Endothelial cell of umbilical vein (primary cell): ENCODE measurements around the gene MCOLN3. TPM values are rescaled to one million over a fixed set of nuclear protein-coding genes. Genes with fewer than 3 reads are reported as not detected.

Experiments
- BruUV-seq: library from RNA; stranded (reverse); fragments of 400-500 nt; replicated peaks from 2 replicates; lab custom pipeline; 2021; lab: Mats Ljungman, UMichigan
- CTCF ChIA-PET: fragments of 300-600, 350-600 bp; sonication (Branson Sonifier 250); formaldehyde crosslinking; loops from one replicate; lab custom pipeline; 2021; ENCODE audit warnings: antibody characterized with exemption, inconsistent platforms; lab: Charles Lee
- POLR2A ChIA-PET: fragments of 300-600, 350-600 bp; sonication (Branson Sonifier 250); formaldehyde crosslinking; loops from one replicate; lab custom pipeline; 2021; ENCODE audit warnings: antibody characterized with exemption, inconsistent platforms; lab: Charles Lee
- DNase-seq: peaks from one replicate; pipeline ENCODE4 v3.0.0-alpha.2; 2011; ENCODE audit warnings: low read depth, low spot score
- FAIRE-seq: peaks from 2 replicates; lab custom pipeline; 2011; peaks lifted over from hg19 to GRCh38; lab: Jason Lieb, UNC
- H2AFZ ChIP-seq: 2 replicates; pipeline ENCODE4 v1.6.0; 2012; ENCODE audit warnings: low read depth, low read length, control low read depth, inconsistent platforms
- H3K27ac ChIP-seq: 2 replicates; pipeline ENCODE4 v1.5.1; 2011; ENCODE audit warnings: low read depth, mild to moderate bottlenecking, control low read depth, low read length, moderate library complexity; ENCODE audit not compliant: insufficient read depth
- H3K27me3 ChIP-seq, 2 experiments: 2 replicates each; pipeline versions ENCODE4 v1.6.0 to v1.6.1; 2011; ENCODE audit warnings: low read length in 2 of 2, mixed read lengths in 1 of 2; ENCODE audit not compliant: control insufficient read depth in 2 of 2, insufficient read depth in 2 of 2
- H3K36me3 ChIP-seq, 2 experiments: 2 replicates in 1 of 2; 3 replicates in 1 of 2; pipeline ENCODE4 v1.5.1; 2011; ENCODE audit warnings: low read length in 2 of 2, mild to moderate bottlenecking in 1 of 2, moderate library complexity in 1 of 2; ENCODE audit not compliant: control insufficient read depth in 2 of 2, insufficient read depth in 2 of 2; ENCODE audit errors: extremely low read depth in 1 of 2
- H3K4me1 ChIP-seq: 3 replicates; pipeline ENCODE4 v1.5.1; 2011; ENCODE audit warnings: mild to moderate bottlenecking, low read length; ENCODE audit not compliant: control insufficient read depth, insufficient read depth; ENCODE audit errors: extremely low read depth
- H3K4me2 ChIP-seq: 2 replicates; pipeline ENCODE4 v1.6.1; 2011; ENCODE audit warnings: low read length, control low read depth, mixed read lengths; ENCODE audit not compliant: insufficient read depth
- H3K4me3 ChIP-seq, 3 experiments: fragments of 200-600 bp in 1 of 3; sonication (generic), shearing (Covaris generic) in 1 of 3; replicated peaks in 1 of 3; 2 replicates each; pipeline ENCODE4 v1.5.1; 2011 to 2016; ENCODE audit warnings: control low read depth in 3 of 3, low read length in 3 of 3, mild to moderate bottlenecking in 2 of 3, inconsistent platforms in 1 of 3, low read depth in 1 of 3, moderate library complexity in 1 of 3; ENCODE audit not compliant: insufficient read depth in 1 of 3
- H3K79me2 ChIP-seq: 2 replicates; pipeline ENCODE4 v1.6.0; 2012; ENCODE audit warnings: low read length, inconsistent platforms; ENCODE audit not compliant: control insufficient read depth, insufficient read depth
- H3K9ac ChIP-seq: replicated peaks from 2 replicates; pipeline ENCODE3; 2011; ENCODE audit warnings: low read length, control low read depth; ENCODE audit not compliant: insufficient read depth; ENCODE audit errors: extremely low read depth
- H3K9me1 ChIP-seq: replicated peaks from 3 replicates; pipeline ENCODE4 v1.6.0; 2011; ENCODE audit warnings: mild to moderate bottlenecking, low read length; ENCODE audit not compliant: control insufficient read depth, insufficient read depth; ENCODE audit errors: extremely low read depth
- H3K9me3 ChIP-seq: replicated peaks from 2 replicates; pipeline ENCODE4 v1.5.1; 2012; ENCODE audit warnings: low read length, inconsistent platforms; ENCODE audit not compliant: control insufficient read depth, insufficient read depth
- H4K20me1 ChIP-seq: replicated peaks from 2 replicates; pipeline ENCODE3; 2011; ENCODE audit warnings: mild to moderate bottlenecking, low read length; ENCODE audit not compliant: control insufficient read depth, insufficient read depth; ENCODE audit errors: extremely low read depth
- EZH2 ChIP-seq: IDR thresholded peaks from 2 replicates; pipeline ENCODE4 v1.6.1; 2012; ENCODE audit warnings: borderline replicate concordance, low read depth, mild to moderate bottlenecking, moderate library complexity, low read length, inconsistent platforms; ENCODE audit not compliant: severe bottlenecking
- FOS ChIP-seq: IDR thresholded peaks from 2 replicates; pipeline ENCODE4 v1.6.1; 2011; ENCODE audit warnings: mild to moderate bottlenecking, low read length, moderate library complexity, borderline replicate concordance; ENCODE audit not compliant: insufficient read depth
- dilution Hi-C: fragments of 300-500 bp; cut with MboI; formaldehyde crosslinking; loops from one replicate; pipeline ENCODE4 v1.15.0; 2019; ENCODE audit warnings: low sequenced_read_pairs; ENCODE audit not compliant: extremely low pct_ligation_motif_present
- intact Hi-C: fragments of 100-400 bp; cut with micrococcal nuclease; formaldehyde crosslinking; loops from one replicate; pipeline ENCODE4 v1.10.0; 2022
- polyA plus RNA-seq, 4 experiments: library from polyadenylated mRNA; depleted of rRNA in 3 of 4; stranded (reverse) in 3 of 4; unstranded in 1 of 4; fragments of >200 nt; gene quantifications; 2 replicates each; pipeline versions ENCODE4 v1.2.1 to v1.2.3, GENCODE V29; 2011 to 2012; ENCODE audit warnings: missing spikeins in 1 of 4
- total RNA-seq: library from RNA; stranded (reverse); gene quantifications from 2 replicates; pipeline ENCODE4 v1.2.3, GENCODE V29; 2021
- TF ChIP-seq, protein P1 (sequence below), 2 donors: IDR thresholded peaks; 1 replicate in 1 of 2; 2 replicates in 1 of 2; pipeline ENCODE4 v1.5.1; 2011; ENCODE audit warnings: low read length in 2 of 2, mild to moderate bottlenecking in 2 of 2, moderate library complexity in 2 of 2, control low read depth in 1 of 2, inconsistent platforms in 1 of 2, low read depth in 1 of 2; ENCODE audit not compliant: insufficient read depth in 1 of 2; ENCODE audit errors: extremely low read depth in 1 of 2

Gene MCOLN3
- total and polyA plus RNA-seq, 2 donors (not counting 3 experiments of a cell fraction or from before 2014, with no cell fraction given): 0.06 TPM; not detected in 1

DNA sequence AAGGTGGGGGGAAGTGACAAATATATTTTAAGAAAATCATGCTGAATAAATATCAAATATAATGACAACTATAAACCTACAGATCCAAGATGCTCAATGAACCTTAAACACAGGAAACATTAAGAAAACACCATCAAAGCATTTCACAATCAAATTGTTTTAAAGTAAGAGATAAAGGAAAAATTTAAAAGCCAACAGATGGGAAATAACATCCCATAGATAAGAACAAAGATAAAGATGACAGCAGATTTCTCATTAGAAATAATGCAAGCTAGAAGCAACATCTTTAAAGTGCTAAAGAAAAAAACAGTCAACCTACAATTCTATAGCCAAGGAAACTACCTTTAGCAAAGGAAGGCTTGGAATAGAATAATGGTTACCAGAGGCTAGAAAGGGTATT is 17.8 kb downstream of the MCOLN3 start:
- no TSS peak for BruUV-seq
- FAIRE-seq (no peak), DNase-seq (no peak)
- ChIA-PET POLR2A (no interaction called here), CTCF (interaction anchor here (1.6 kb wide), 1 partner anchor 86 kb away, joined by 7 read pairs; no protein-coding TSS in a partner anchor)
- H3K79me2 ChIP-seq: no peaks in the 10 kb centered on the region
- intact Hi-C loops (no loop called here), dilution Hi-C loops (no loop called here)
- no peaks in the 10 kb centered on the region for H3K9me1 ChIP-seq
- no peaks in the 10 kb centered on the region for H3K9me3 ChIP-seq
- no peaks in the 10 kb centered on the region for H4K20me1 ChIP-seq
- H3K36me3 ChIP-seq: no peaks in the 10 kb centered on the region
- no peaks in the 10 kb centered on the region for H3K4me1 ChIP-seq
- no peak overlapping the region for H3K4me2 ChIP-seq
- H3K4me3 ChIP-seq: no peak overlapping the region
- TF ChIP-seq, protein P1, sequence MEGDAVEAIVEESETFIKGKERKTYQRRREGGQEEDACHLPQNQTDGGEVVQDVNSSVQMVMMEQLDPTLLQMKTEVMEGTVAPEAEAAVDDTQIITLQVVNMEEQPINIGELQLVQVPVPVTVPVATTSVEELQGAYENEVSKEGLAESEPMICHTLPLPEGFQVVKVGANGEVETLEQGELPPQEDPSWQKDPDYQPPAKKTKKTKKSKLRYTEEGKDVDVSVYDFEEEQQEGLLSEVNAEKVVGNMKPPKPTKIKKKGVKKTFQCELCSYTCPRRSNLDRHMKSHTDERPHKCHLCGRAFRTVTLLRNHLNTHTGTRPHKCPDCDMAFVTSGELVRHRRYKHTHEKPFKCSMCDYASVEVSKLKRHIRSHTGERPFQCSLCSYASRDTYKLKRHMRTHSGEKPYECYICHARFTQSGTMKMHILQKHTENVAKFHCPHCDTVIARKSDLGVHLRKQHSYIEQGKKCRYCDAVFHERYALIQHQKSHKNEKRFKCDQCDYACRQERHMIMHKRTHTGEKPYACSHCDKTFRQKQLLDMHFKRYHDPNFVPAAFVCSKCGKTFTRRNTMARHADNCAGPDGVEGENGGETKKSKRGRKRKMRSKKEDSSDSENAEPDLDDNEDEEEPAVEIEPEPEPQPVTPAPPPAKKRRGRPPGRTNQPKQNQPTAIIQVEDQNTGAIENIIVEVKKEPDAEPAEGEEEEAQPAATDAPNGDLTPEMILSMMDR (IDR thresholded peaks at IDR 0.05; ENCODE audit: extremely low read depth in 1 of 2, insufficient read depth in 1 of 2, low read depth in 1 of 2, low read length in 2 of 2): no peak
- TF ChIP-seq FOS: no peak
- no peak overlapping the region for H3K27ac ChIP-seq
- H3K9ac ChIP-seq: no peak overlapping the region
- no peak overlapping the region for H2AFZ ChIP-seq
- peaks cover 7% of the 10 kb centered on the region in 2 experiments for H3K27me3 ChIP-seq

DNA sequence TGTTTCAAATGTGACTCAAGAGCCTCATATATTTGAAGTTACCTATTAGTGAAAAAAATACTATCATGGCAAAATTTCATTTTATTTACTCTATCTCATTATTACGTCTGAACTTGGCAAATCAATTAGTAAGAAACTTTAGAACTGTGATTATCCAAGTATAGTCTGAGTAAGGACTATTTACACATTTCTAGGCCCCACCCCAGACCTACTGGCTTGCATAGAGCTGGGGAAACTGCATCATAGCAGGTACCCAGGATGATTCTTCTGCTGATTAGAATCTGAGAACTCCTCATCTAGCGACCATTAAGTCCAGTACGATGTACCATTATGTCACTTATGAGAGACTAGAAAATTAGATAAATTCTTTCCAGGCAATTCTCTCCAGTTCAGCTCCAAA is 20.1 kb downstream of the MCOLN3 start:
- Histone ChIP-seq H3K27ac (no peak overlapping the region), H2AFZ (no peak overlapping the region), H3K4me2 (no peak overlapping the region), H3K4me1 (no peaks in the 10 kb centered on the region), H3K9me3 (no peaks in the 10 kb centered on the region), H3K9me1 (no peaks in the 10 kb centered on the region), H3K79me2 (no peaks in the 10 kb centered on the region), H3K27me3 (peaks cover 0 to 2% of the 10 kb centered on the region in 2 experiments), H3K36me3 (no peaks in the 10 kb centered on the region), H3K4me3 (no peak overlapping the region), H4K20me1 (no peaks in the 10 kb centered on the region), H3K9ac (no peak overlapping the region)
- dilution Hi-C loops: no loop called here
- POLR2A ChIA-PET: no interaction called here
- no peak for DNase-seq
- no peak for FAIRE-seq
- no peak for TF ChIP-seq EZH2
- intact Hi-C loops: no loop called here
- CTCF ChIA-PET: interaction anchor here (0.7 to 2.1 kb wide), 5 partner anchors 9 to 90 kb away, joined by 3 to 49 read pairs (median 5); no protein-coding TSS in a partner anchor
- no TSS peak for BruUV-seq
